ENCODE measurements around the gene IRX4.

Gene IRX4

GRCh38 chr5:1892685-1893445 lies 10.1 kb upstream of the IRX4 start:
- no peak for DNase-seq (ENCODE audit: low read depth, low spot score)

DNA sequence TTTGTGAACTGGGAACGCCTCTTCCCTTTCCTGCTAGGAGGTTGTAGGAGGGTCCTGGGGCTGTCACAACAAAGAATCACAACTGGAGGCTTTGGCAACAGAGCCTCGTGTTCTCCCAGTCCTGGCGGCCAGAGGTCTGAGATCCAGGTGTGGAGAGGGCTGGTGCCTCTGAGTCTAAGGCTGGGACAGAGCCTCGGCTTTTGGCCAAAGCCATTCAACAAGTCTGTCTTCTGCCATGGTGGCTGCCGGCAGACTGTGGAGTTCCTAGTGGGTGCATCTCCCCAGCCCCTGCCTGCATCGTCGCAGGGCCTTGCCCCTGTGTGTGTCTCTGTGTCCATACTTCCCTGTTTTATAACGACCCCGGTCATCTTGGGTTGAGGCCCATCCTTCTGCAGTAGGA lies 9.5 kb upstream of the IRX4 start:
- DNase-seq (ENCODE audit: low read depth, low spot score): no peak

GRCh38 chr5:1891391-1891790 lies 8.7 kb upstream of the IRX4 start:
- DNase-seq (ENCODE audit: low read depth, low spot score): no peak

GRCh38 chr5:1890296-1890695 lies 7.6 kb upstream of the IRX4 start:
- DNase-seq (ENCODE audit: low read depth, low spot score): no peak

GRCh38 chr5:1889321-1890065 lies 6.8 kb upstream of the IRX4 start:
- no peak for DNase-seq (ENCODE audit: low read depth, low spot score)

- DNase-seq (ENCODE audit: low read depth, low spot score): no peak
Measured at GRCh38 chr5:1888541-1889251, 6.0 kb upstream of the IRX4 start.

DNA sequence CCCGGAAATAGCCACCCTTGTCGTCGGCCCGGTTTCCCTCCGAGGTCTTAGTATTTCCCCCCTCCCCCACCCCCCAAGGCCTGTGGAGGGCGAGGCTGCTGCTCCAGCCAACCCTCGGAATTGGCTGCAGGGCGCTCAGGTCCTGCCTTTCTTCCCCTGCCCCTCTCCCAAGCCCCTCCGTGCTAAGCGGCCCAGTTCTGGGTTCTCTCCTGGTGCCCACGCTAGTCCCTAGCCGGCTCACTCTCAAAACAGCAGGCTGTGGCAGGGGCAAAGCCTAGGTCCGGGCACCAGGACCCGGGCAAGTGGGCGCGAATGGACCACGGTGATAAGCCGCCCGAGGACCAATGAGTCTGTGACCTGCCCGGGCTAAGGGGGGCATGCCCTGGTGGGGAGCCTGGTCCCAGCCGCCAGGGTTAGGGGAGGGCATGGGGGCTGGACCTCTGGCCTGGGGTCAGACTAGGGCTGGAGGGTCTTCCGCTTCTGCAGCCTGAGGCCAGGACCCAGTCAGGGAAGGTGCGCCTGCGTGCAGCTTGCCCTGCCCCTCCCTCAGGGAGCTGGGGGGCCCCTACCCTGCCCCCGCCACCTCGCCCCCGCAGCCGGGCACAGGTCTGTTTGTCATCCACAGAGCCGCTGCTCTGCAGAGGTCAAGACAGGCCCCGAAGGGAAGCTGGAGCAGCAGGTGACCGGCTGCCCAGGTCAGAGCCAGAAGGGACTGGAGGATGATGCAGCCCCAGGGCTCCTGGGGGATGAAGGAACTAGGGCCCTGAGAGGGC lies 5.0 kb upstream of the IRX4 start:
- DNase-seq (ENCODE audit: low read depth, low spot score): no peak

- no peak for DNase-seq (ENCODE audit: low read depth, low spot score)
Measured at GRCh38 chr5:1886846-1887587, 4.3 kb upstream of the IRX4 start.

- DNase-seq (ENCODE audit: low read depth, low spot score): no peak
Measured at GRCh38 chr5:1885868-1886845, 3.4 kb upstream of the IRX4 start.

DNA sequence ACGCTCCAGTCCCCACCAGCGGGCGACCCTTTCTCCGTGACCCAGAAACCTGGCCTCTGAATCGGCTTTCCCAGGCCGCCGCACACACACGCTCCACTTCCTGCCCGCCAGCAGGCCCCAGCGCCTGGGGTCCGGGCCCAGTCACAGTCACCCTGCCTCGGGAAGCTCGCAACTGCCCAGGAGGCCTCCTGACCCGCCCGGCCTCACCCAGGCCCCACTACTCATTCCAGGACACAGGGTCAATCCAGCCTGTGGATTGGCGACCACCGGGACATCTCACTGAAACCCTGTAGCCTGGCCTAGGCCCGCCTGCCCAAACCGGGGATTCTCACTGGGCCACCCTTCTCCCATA lies 2.7 kb upstream of the IRX4 start:
- no peak for DNase-seq (ENCODE audit: low read depth, low spot score)

- DNase-seq (ENCODE audit: low read depth, low spot score): no peak
Measured at GRCh38 chr5:1884678-1885403, 2.1 kb upstream of the IRX4 start.

DNA sequence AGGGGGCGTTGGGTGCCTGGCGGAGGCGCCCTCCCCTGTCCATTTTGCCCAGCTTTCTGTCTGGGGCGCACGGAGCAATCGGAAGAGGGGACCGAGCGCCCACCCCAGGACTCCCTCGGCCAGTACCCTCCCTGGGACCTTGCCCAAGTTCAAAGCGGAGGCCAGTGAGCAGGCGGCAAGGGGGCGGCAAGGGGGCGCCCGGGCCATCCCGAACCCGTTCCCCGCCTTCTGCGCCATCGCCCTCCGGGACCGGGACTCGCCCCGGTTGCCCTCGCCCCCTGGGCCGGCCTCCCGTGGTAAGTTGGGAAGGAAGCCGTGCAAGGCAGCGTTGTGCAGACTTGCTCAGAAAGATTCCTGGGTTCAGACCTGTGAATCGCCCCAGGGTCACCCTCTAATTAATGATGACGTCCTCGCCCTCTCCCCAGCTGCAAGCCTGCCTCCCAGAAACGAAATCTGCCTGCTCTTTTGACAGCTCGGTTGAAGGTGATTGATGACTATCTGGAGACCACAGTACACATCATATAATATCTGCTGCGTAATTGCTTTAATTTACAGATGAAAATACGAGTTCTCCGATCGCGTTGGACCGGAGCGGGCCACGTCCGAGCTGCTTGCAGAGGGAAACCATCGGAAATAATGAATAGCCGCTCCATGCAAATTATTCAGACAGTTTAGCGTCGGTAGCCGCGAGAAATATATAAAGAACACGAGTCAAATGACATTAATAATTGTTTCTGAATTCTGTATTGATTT lies 1.4 kb upstream of the IRX4 start:
- no peak for DNase-seq (ENCODE audit: low read depth, low spot score)

GRCh38 chr5:1883120-1883924 lies 597 bp upstream of the IRX4 start:
- no peak for DNase-seq (ENCODE audit: low read depth, low spot score)

DNA sequence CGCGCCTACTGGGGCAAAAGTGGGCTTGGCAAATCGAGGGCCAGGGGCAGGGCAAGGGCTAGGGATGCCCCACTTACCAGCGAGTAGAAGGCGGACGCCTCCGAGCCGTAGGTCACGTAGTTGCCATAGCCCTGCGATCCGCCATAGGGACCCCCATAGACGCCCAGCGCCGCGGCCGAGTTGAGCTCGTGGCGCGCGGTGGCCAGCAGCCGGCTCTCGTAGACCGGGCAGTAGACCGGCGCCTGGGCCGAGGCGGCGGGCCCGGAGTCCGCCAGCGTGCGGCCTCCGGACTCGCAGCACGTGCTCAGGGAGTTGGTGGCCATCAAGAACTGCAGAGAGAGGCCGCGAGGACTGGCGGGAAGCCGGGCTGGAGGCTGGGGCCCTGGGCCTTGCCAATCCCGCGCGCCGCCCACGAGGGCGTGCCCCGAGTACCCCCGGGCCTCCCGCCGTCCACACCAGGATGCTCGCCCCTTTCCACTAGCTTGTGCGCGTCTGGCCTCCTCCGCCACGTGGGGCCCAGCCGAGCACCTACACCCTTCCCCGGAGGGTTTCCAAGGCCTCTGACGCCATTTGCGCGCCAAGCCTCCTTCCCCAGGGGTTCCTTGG lies 891 bp downstream of the IRX4 start:
- DNase-seq (ENCODE audit: low read depth, low spot score): no peak

GRCh38 chr5:1881098-1881572 lies 1.6 kb downstream of the IRX4 start:
- DNase-seq (ENCODE audit: low read depth, low spot score): no peak

GRCh38 chr5:1880377-1881025 lies 2.2 kb downstream of the IRX4 start:
- DNase-seq (ENCODE audit: low read depth, low spot score): no peak

Data from activated naive CD8-positive, alpha-beta T cell treated with anti-CD3 and anti-CD28 coated beads, Interleukin-2, amount 50 U/mL, for 16 hours (primary cell).